HG02938 (cell line): Measurements from ENCODE around the gene KRT37.

ENCODE experiments used
- ATAC-seq: cut with Tn5 transposase; IDR thresholded peaks from one replicate; pipeline ENCODE4 v1.9.1; 2021; ENCODE audit warnings: mild to moderate bottlenecking, moderate library complexity; ENCODE audit not compliant: unreplicated experiment

KRT37 gene

GRCh38 chr17:41424111-41424635 is at the start of gene KRT37:
TSS of gene KRT37 (minus strand) at chr17:41424585. CDS start at chr17:41424523, 62 bp downstream.
- ATAC-seq: no peak

- ATAC-seq: no peak
These were observed 44.0 kb upstream of the KRT37 start for GRCh38 chr17:41468346-41468745.

GRCh38 chr17:41467561-41467960 is 43.2 kb upstream of the KRT37 start:
- ATAC-seq: no peak

GRCh38 chr17:41466988-41467387 is 42.6 kb upstream of the KRT37 start, which contains the start of gene KRT32:
TSS of gene KRT32 (minus strand) at chr17:41467386. CDS start at chr17:41467325, 61 bp downstream.
- ATAC-seq: no peak

- ATAC-seq: no peak
These were observed 40.3 kb upstream of the KRT37 start for GRCh38 chr17:41464682-41465081.

GRCh38 chr17:41464173-41464572 is 39.8 kb upstream of the KRT37 start:
- ATAC-seq: no peak

- ATAC-seq: no peak
These were observed 39.4 kb upstream of the KRT37 start for GRCh38 chr17:41463746-41464145.

GRCh38 chr17:41462705-41463104 is 38.3 kb upstream of the KRT37 start:
- ATAC-seq: no peak

- no peak for ATAC-seq
These were observed 33.3 kb upstream of the KRT37 start for GRCh38 chr17:41457676-41458075.

GRCh38 chr17:41456204-41456603 is 31.8 kb upstream of the KRT37 start:
- ATAC-seq: no peak

- ATAC-seq: no peak
These were observed 30.9 kb upstream of the KRT37 start for GRCh38 chr17:41455236-41455635.

- no peak for ATAC-seq
These were observed 28.7 kb upstream of the KRT37 start for GRCh38 chr17:41453066-41453465.

- ATAC-seq: no peak
These were observed 27.9 kb upstream of the KRT37 start for GRCh38 chr17:41452281-41452680.

GRCh38 chr17:41451154-41451728 is 26.9 kb upstream of the KRT37 start:
- no peak for ATAC-seq

- ATAC-seq: no peak
These were observed 24.6 kb upstream of the KRT37 start for GRCh38 chr17:41449008-41449407.

GRCh38 chr17:41448506-41448905 is 24.1 kb upstream of the KRT37 start:
- ATAC-seq: no peak

- no peak for ATAC-seq
These were observed 22.4 kb upstream of the KRT37 start for GRCh38 chr17:41446806-41447205.

- no peak for ATAC-seq
These were observed 20.3 kb upstream of the KRT37 start for GRCh38 chr17:41444640-41445039.

GRCh38 chr17:41444186-41444585 is 19.8 kb upstream of the KRT37 start:
- ATAC-seq: no peak

- ATAC-seq: no peak
These were observed 18.4 kb upstream of the KRT37 start for GRCh38 chr17:41442739-41443138.

- no peak for ATAC-seq
These were observed 16.2 kb upstream of the KRT37 start, which contains the start of gene KRT38 for GRCh38 chr17:41440531-41441033. TSS of gene KRT38 (minus strand) at chr17:41440983. CDS start at chr17:41440921, 62 bp downstream.

- ATAC-seq: no peak
These were observed 15.0 kb upstream of the KRT37 start for GRCh38 chr17:41439375-41439774.

- no peak for ATAC-seq
These were observed 13.4 kb upstream of the KRT37 start for GRCh38 chr17:41437769-41438168.
